GM12891 (cell line): Measurements from ENCODE around the gene PRKD3. TPM values are rescaled to one million over a fixed set of nuclear protein-coding genes. Genes with fewer than 3 reads are reported as not detected.

ENCODE experiments used
- DNase-seq: peaks from one replicate; pipeline ENCODE4 v3.0.0; 2011; ENCODE audit warnings: low spot score; ENCODE audit not compliant: insufficient read length
- FAIRE-seq: peaks from 2 replicates; lab custom pipeline; 2011; peaks lifted over from hg19 to GRCh38; lab: Jason Lieb, UNC
- PAX5 ChIP-seq: IDR thresholded peaks from 2 replicates; pipeline ENCODE4 v1.6.1; 2011; ENCODE audit warnings: low read length, moderate library complexity, mild to moderate bottlenecking; ENCODE audit not compliant: insufficient read depth, severe bottlenecking
- POLR2A ChIP-seq: IDR thresholded peaks from 2 replicates; pipeline ENCODE4 v1.6.1; 2011; ENCODE audit warnings: low read depth, low read length, control low read depth
- POLR2AphosphoS5 ChIP-seq: IDR thresholded peaks from 2 replicates; pipeline ENCODE4 v1.6.1; 2011; ENCODE audit warnings: low read depth, low read length, control low read depth
- POU2F2 ChIP-seq: IDR thresholded peaks from 2 replicates; pipeline ENCODE4 v1.6.1; 2011; ENCODE audit warnings: low read depth, mild to moderate bottlenecking, control low read depth, low read length, moderate library complexity
- SPI1 ChIP-seq: IDR thresholded peaks from 2 replicates; pipeline ENCODE4 v1.6.1; 2011; ENCODE audit warnings: low read depth, low read length, control low read depth
- TAF1 ChIP-seq: IDR thresholded peaks from 2 replicates; pipeline ENCODE4 v1.6.1; 2011; ENCODE audit warnings: low read depth, low read length, control low read depth
- polyA plus RNA-seq: library from polyadenylated mRNA; unstranded; fragments of >200 nt; gene quantifications from one replicate; pipeline ENCODE4 v1.2.1, GENCODE V29; 2012; ENCODE audit warnings: low read depth, missing spikeins, inconsistent platforms; ENCODE audit not compliant: missing spikeins

The PRKD3 gene
- 28.1 TPM for polyA plus RNA-seq

DNA sequence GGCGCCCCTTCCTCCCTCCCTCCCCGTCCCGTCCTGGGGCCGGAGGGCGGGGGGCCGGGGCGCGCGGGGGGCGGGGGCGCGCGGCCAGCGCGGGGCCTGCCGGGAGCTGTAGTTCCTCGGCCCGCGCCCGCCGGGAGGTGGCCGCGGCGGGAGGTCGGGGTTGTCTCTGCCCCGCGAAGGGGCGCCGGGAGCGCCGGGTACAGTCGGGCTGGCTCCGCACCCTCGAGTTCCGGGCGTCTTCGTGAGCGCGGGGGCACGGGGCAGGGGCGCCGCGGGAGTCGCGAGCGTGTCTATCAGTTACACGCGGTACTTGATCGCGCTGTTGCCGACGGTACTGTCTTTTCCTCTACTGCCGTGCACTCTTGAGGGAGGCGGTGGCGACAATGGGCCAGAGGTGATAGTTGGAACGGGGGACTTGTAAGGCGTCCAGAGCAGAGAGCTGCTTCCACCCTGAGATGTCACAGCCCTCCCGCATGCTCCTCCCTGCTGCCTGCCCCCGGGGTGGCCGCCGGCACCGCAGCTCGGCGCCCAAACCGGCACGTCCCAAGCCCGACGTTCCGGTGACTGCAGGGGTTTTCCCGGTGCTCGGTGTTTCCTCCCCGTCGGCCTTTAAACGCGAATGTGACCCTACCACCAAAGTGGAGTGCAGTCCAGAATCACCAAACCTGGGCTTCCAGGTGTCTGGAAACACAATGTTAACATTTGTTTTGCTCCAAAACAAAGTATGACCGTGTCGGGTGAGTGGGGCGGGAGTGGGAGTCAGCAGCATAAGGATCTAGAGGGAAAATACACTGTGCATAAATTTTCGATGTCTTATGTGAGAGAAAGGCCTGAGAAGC lies at the start of gene PRKD3:
Gene PRKD3, minus strand, starts transcription at position 48 of the 839 bp plus-strand sequence. CDS start 8,309 bp downstream, outside the sequence.
- FAIRE-seq (peak; percentile 87), DNase-seq (peak; percentile 55)
- no peak for TF ChIP-seq PAX5
- TF ChIP-seq SPI1: no peak
- peak; percentile 26 for TF ChIP-seq POLR2AphosphoS5

GRCh38 chr2:37372000-37372399 lies 47.4 kb upstream of the PRKD3 start:
- peak; percentile 43 for FAIRE-seq
- DNase-seq: no peak
- TF ChIP-seq TAF1 (no peak), SPI1 (no peak), POLR2AphosphoS5 (no peak)

DNA sequence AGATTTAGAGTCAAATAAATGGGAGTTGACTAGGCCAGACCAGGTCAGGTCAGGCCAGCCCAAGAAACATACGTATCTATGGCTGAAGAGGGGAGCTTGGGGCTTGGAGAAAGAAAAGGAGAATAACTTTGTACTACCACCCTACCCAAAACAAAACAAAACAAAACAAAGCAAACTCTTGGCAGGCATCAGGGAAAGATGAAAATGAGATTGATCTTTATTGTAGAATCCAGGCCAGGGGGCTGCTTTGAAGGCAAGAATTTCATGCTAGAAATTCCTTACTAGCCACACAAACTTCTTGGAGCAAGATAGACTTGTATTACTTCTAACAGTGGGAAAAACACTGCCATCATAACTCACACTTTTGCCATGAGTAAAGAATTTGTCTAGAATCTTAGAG lies 46.0 kb upstream of the PRKD3 start:
- DNase-seq (no peak), FAIRE-seq (no peak)
- TF ChIP-seq TAF1: no peak
- no peak for TF ChIP-seq POU2F2
- no peak for TF ChIP-seq SPI1
- TF ChIP-seq PAX5: no peak
- no peak for TF ChIP-seq POLR2AphosphoS5
- TF ChIP-seq POLR2A: no peak

DNA sequence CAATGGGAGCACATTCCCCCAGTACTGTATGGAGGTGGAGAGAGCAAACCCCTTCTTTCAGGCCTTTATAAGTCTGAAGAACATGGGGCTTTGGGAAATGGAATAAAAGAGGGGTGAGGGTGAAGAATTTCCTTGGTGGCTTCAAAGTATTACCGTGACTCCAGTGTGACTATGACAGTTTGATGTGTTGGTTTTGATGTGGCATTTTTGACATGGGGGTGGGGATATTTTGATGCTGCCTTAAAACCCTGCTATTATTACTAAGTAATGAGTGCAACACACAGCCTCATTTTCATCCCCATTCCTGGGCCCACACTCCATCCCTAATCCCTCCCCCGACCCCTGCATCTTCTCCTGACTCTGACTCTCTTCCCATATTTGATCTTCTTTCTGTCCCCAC lies 43.4 kb upstream of the PRKD3 start:
- DNase-seq: no peak
- FAIRE-seq: no peak
- TF ChIP-seq SPI1: no peak
- no peak for TF ChIP-seq POLR2AphosphoS5
- TF ChIP-seq TAF1: no peak
- TF ChIP-seq POLR2A: no peak
- no peak for TF ChIP-seq POU2F2
- TF ChIP-seq PAX5: no peak

- FAIRE-seq: no peak
- TF ChIP-seq SPI1: no peak
- TF ChIP-seq POLR2A: no peak
- TF ChIP-seq PAX5: no peak
- TF ChIP-seq TAF1: no peak
- no peak for TF ChIP-seq POLR2AphosphoS5
- no peak for TF ChIP-seq POU2F2
- no peak for DNase-seq
Measured at GRCh38 chr2:37367310-37367709, 42.7 kb upstream of the PRKD3 start.

- FAIRE-seq: no peak
- DNase-seq: no peak
Measured at GRCh38 chr2:37366773-37367172, 42.1 kb upstream of the PRKD3 start.

GRCh38 chr2:37365669-37366068 lies 41.0 kb upstream of the PRKD3 start:
- FAIRE-seq: peak; percentile 81
- TF ChIP-seq PAX5: no peak
- no peak for TF ChIP-seq POLR2A
- TF ChIP-seq POU2F2: no peak
- no peak for TF ChIP-seq SPI1
- TF ChIP-seq TAF1: no peak
- no peak for TF ChIP-seq POLR2AphosphoS5
- DNase-seq: no peak

More at GRCh38 chr2:37366773-37367172, 42.1 kb upstream of the PRKD3 start:
- no peak for TF ChIP-seq POLR2A
- TF ChIP-seq SPI1: peak; percentile 54; the same call in 1 of the 2 replicates
- no peak for TF ChIP-seq PAX5

DNA sequence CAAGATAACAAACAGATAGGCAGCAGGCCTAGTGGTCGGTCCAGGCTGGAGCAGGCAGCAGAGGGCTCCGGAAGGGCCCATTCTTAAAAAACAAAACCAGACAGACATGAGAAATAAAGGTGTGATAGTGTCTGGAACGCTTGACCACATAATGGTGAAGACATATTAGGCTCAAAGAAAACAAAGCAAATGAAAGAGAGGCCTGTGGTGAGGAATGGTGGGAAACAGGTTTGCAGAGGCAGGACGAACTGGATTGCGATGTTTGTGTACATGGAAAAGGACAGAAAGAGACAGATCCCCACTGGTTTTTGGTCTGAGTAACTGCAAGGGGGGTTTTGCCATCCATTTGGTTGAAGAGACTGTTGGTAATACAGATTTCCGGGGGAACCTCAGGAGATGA lies 39.7 kb upstream of the PRKD3 start:
- DNase-seq: no peak
- FAIRE-seq: no peak
- TF ChIP-seq SPI1 (no peak), POLR2A (no peak), TAF1 (no peak), PAX5 (no peak), POU2F2 (no peak), POLR2AphosphoS5 (no peak)

- DNase-seq: no peak
- FAIRE-seq: no peak
- TF ChIP-seq POU2F2 (no peak), POLR2AphosphoS5 (no peak), SPI1 (no peak)
Measured at GRCh38 chr2:37361994-37362698, 37.5 kb upstream of the PRKD3 start.

DNA sequence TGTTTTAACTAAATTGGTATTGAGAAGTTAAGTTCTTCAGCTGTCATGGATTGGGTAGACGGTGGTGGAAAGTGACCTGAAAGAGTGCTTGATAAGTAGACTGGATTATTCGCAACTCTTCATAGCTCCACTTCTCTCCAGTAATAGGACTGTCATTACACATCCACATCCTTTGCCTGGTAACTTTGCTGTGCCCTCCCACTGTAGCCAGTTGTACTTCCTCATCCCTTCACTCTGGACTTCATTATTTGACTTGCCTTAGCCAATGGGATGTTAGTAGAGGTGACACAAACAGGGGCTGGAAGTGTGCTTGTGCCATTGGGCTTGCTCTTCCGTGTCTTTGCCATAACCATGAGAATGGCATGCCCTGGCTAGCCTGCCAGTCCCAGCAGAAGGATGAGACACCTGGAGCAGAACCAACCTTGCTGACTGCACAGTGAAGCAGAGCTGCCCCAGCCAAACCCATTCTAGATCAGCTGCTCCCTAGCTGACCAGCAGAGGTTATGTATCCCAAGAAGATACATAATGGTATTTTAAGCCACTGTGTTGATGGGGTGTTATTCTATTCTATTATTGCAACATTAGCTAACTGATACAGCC lies 36.7 kb upstream of the PRKD3 start:
- no peak for FAIRE-seq
- TF ChIP-seq POLR2A (no peak), PAX5 (no peak), TAF1 (no peak), SPI1 (no peak), POU2F2 (no peak), POLR2AphosphoS5 (no peak)
- DNase-seq: no peak
